HG03103 (cell line): Measurements from ENCODE around the gene TSPEAR.

Source experiments
- ATAC-seq: cut with Tn5 transposase; IDR thresholded peaks from one replicate; pipeline ENCODE4 v1.9.1; 2021; ENCODE audit warnings: low read depth; ENCODE audit not compliant: unreplicated experiment

The TSPEAR gene

DNA sequence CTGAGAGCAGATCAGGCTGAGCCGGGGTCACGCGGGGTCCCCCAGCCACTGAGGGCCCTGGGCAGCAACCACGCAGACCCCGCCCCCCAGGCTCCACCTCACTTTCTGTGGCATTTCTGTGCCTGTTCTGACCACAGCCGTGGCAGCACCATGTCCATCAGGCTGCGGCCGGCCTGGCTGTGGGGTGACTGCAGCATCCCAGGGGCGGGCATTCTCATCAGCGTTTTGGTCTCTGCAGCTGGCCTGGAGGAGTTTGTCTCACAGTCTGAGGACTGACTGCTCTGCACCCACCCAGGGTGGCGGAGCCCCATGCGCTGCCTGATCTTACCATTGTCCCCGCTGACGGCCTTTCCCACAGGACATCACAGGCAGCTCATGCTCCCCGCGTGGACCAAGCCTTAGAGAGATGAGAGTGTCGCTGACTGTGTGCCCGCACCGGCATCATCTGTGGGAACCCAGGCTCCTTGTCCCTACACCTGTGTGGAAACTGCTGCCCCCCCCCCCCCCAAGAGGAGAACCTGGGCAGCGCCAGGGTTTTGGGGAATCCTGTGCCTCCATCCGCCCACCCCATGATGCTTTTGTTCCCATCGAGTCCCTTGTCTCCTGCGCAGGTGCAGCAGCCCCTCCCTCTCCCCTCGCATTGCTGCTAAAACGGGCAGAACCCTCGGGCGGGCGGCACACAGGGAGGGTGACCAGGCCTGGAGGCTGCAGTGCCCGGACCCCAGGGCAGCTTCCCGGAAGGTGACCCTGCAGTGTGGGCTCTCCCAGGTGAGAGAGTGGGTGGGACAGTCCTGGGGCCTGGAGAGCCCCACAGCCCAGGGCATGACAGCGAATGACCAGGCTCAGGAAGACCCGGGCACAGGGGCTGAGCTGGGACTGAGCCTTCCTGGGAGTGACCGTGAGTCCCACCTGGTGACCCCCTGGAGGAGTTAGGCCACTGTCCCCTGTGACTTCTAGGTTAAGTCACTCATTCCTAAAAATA, 173.2 kb downstream of the TSPEAR start:
- ATAC-seq, result no peak

- ATAC-seq, result no peak
These were observed 175.4 kb downstream of the TSPEAR start for GRCh38 chr21:44535963-44536362.

DNA sequence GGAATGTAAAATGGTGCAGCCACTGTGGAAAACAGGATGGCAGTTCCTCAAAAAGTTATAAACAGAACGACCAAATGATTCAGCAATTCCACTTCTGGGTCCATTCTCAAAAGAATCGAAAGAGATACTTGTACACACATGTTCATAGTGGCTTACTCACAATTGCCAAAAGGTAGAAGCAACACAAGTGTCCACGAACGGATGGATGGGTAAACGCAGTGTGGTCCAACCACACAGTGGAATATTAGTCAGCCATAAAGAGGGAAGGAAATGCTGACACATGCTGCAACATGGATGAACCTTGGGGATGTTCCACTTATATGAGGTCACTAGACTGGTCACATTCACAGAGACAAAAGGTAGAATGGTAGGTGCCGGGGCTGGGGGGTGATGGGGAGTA, 176.7 kb downstream of the TSPEAR start:
- ATAC-seq, result no peak

- no peak for ATAC-seq
These were observed 177.3 kb downstream of the TSPEAR start for GRCh38 chr21:44533891-44534627.

DNA sequence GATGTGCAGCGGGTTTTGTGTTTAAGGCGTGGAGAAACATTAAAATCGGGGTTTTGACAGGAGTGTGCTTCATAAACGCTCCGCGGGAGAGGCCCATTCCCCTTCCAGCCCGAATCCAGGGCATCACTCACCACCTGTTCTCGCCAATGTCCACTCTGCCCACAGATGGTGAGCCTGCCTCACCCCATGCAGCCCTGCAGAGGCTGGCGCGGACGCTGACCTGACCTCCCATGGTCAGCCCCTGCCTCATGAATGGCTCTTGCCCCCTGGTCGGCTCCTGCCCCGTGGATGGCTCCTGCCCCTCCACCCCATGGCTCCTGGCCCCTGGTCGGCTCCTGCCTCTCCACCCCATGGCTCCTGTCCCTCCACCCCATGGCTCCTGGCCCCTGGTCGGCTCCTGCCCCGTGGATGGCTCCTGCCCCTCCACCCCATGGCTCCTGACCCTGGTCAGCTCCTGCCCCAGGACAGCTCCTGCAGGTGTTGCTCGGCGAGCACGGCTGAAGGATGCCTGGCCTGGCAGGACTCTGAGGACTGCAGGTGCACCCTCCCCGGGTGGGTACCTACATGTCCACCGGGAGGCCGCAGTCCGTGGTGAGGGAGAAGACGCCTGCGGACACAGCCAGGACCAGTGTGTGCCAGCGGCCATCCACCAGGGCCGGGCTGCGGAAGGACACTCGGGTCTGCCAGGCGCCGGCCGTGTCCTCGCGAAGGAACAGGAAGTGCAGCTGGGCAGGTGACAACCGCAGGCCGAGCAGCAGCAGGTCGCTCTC, 178.1 kb downstream of the TSPEAR start:
- ATAC-seq, result no peak

DNA sequence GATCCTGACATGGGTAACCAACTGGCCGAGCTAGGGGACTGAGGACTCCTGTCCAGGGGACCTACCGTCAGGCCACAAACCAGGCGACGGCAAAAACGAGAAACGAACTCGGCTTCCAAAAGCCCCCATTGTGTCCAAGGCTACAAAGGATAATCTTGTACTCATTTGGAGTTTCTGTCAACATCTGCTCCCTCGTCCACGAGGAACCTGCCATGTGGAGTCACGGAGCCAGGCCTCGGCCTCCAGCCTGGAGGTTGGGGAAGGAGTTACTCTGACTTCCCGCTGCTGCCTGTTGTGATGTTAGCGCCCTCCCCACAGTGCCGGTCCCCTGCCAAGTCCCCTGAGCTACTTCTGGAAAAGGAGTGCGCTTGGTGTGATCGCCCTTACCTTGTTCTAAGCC, 178.7 kb downstream of the TSPEAR start:
- ATAC-seq, result no peak

DNA sequence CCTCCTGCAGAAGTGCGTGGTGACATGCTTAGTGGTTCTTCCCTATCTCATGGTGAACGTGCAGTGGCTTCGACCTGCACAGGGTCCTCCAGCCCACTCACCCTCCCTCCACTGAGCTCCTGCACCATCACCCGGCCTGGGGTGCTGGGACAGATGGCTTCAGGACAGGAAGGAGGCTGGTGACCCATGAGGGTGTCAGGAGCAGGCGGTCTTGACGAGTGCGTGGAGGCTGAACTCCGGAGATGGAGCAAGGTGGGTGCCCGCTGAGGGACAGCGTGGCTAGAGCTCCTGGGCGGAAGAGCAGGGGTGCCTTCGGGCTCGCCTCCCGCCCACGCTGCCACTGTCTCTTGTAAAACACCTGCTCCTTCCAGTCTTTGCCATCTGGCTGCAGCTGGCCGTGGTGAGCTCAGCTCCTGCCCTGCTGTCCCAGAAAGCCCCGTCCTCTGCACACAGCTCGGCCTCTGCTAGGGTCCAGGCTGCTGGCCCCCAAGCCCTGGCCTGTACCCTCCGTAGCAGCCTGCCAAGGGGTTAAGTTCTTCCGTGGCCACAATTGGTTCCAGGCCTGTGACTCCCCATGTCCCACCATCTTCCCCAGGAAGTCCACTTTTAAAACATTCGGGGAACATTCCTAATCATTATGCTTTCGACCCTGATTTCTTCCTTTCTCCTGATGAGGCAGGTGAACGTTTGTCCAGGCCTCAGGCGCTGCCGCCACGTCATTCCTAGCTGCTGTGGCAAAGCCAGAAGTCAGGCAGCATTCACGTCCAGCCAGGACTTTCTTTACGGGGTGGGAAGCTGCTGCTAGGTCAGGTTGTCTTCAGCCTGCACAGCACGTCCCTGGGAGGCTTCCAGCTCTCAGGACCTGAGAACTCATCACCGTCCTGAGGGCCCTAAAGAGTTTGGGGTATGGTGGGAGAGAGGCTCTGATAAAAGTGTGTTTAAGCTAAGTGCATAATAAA, 179.5 kb downstream of the TSPEAR start:
- ATAC-seq, result no peak

- no peak for ATAC-seq
These were observed 180.3 kb downstream of the TSPEAR start for GRCh38 chr21:44530903-44531605.

GRCh38 chr21:44530221-44530902, 181.0 kb downstream of the TSPEAR start:
- no peak for ATAC-seq

DNA sequence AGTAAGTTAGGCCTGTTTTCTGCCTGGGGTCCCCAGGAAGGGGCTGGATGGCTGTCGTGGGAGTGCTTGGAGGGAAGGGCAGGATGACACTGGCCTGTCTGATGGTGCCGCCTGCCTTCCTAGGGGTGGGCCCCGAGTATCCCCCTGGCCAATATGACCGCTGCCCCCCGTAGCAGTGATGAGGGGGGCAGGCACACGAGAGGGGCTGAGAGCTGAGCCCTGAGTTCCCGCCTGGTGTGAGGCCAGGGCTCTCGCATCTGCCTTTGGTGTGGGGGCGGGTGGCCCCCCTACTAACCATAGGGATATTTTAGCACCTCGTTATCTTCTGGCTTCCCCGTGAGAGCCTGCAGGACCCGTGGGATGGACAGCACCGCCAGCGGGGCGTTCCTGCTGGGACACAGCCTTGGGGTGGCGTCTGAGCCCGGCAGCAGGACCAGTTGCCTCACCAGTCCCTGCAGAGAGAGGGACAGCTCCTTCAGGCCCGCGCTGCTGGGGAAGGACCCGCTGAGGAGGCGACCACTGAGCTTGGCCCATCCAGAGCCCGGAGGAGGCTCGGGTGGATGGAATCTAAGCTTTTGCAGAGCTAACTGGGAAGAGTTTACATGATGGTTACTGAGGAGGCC, 181.8 kb downstream of the TSPEAR start:
- ATAC-seq, result no peak

DNA sequence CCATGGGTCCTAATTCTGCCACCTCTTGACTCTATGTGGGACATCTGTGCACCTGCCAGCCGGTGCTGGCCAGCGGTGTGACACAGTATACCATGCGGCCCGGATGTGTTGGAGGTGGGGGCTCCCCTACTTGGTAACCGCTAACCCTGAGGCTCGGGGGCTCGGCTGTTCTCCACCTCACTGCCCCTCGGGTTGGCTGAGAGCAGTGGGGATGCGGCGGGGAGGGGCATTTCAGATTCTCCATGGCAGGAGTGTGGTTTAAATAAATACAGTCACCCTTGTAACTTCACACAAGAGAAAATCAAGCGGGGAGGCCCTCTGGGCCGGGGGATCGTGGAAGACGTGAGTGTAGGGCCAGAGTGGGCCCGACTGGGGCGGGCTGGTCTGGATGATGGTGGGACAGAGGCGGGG, 182.4 kb downstream of the TSPEAR start:
- no peak for ATAC-seq

DNA sequence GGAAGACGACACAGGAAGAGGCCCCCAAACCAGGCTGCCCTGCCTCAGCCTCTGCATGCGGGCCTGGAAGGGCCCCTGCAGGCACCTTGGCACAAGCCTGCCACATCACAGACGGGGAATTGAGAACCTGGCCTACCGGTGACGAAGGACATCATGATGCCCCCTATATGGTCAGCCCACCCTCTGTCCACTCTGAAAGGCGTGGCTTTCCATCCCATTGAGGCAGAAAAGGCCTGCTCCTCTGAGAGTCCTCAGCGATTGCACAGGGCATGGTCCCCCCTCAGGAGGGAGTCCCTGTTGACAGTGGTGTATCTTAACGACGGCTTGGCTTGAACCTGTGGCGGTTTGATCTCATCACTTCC, 182.8 kb downstream of the TSPEAR start:
- no peak for ATAC-seq

DNA sequence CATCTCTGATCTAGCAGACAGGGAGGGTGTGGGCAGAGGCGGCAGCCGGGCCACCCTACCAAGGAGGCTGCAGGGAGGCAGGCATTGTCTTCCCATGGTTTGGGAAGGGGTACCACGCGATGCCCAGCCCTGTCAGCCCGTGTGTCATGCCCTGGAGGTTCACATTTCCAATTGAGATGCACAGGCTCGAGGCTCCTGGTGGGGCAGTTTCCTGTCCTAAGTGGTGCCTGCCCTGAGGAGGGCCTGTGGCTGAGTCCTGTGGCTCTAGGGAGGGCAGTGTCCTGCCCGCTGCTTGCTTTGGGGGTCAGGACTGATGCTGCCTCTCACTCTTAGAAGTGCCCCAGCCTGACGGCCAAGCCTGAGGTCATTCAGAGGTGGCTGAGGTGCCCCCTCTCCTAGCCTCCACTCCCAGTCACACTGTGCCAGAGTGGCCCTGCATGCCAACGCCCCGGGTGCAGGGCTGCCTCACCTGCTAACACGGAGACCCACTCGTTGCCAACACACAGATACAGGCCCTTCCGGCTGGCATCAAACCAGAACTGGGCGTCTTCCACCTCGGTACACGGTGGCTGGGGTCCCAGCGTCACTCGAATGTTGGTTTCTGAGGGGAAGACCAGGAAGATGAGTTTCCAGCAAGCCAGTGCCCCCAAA, 183.3 kb downstream of the TSPEAR start:
- ATAC-seq, result no peak

DNA sequence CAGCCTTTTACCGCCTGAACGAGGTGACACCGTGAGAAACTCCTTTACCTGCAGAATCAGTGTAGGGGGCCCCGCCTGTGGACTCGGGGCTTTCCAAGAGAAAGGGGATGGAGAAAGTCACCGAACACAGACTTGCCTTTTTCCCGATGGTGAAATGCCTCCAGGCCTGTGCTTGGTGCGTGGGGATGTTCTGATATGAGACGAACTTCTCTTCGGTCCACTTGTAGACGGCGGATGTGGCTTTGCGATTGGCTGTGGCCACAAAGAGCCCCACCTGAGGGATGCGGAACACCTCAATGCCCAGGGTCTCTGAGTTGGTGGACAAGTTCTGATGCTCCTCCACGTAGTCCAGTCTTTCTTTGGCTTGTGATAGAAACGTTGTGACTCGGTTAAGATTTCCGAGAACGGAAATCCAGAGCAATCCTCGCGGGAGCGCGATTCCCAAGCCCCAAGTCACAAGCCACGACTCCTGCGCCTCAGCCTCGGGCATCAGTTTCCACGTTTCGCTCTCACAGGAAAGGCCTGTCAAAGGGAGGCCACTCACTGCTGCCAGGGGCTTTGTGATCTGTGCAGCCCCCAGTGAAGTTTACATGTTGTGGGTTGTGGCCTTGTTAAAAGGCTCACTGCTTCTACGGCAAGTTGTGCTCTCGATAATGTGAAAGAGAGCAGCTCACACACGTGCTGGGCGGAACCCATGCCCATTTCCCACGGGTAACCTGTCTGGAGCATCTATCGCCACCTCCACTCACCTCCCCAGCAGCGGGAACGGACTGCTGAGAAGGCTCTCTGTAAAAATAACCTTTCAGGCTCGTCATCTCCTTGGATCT, 184.0 kb downstream of the TSPEAR start:
- no peak for ATAC-seq

DNA sequence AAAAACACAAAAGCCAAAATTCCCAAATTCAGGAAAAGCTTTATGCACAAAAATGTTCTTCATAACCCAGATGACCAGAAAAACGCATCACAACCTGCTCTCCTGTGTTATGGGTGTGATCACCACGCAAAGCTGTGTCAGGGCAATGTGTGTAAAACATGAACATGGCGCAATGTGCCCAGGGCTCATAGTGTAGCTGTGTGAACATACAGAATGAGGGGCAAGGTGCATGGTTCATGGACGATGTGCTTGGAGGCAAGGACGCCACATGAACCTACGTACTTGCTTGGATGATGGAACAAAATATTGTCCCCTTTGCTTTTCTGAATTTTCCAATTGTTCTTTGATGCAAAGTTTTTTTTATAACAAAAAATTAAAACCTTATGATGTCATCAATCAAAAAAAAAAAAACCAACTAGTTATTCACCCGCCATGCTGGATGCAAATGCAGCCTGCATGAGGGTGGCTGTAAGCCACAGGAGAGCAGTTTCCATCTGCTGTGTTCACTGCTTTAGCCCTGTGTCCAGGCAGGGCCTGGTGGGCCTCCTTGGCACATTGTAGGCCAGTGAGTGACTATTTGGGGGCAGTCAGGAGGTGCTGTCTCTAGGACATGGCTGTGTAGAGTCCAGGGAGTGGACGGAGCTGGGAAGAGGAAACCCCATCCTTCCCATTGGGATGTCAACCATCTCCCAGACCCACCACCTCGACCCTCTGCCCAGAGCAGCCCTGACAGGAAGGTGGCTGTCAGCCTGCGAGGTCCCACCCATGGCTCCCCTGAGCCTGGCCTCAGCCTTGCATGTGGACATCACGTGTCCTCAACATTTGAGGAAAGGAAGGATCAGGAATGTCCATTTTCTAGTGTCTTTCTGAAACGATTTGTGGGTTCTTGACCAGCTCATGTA, 185.0 kb downstream of the TSPEAR start:
- ATAC-seq, result no peak
